Stimulated activated CD4-positive, alpha-beta T cell treated with anti-CD3 and anti-CD28 coated beads, TNF-alpha, amount 100 ng/mL, for 24 hours (primary cell): Measurements from ENCODE around the gene MROH8.

Experiments used
- DNase-seq, 3 experiments: peaks; one replicate each; pipeline ENCODE4 v3.0.0-alpha.2; 2020; ENCODE audit warnings: low read depth in 3 of 3

Gene MROH8

DNA sequence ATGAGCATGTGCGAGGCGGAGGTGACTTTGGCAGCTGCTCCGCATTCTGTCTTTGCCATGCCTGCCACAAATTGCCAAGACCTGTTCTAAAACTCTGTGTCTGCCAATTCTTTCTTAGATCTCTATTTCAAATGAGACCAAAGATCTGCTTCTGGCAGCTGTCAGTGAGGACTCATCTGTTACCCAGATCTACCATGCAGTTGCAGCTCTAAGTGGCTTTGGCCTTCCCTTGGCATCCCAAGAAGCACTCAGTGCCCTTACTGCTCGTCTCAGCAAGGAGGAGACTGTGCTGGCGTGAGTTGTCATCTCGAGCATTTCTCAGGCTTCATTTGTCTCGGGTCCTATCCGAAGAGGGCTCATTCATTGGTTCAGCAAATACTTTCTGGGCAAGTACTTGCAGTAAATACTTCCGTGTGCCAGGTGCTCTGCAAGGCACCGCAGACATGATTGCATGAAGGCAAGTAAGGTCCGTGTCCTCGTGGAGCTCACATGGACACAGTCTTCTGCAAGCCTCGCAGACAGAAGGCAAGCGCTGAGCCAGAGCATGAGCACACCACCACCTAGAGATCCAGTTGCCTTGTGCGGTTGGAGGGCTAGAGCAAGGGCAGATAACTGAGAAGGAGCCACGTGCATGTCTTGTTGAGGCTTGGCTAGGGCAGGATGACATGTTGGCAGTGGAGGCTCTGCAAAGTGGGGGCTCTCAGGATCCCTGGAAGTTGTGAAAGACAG lies 19.7 kb upstream of the MROH8 start:
- no peak for DNase-seq

DNA sequence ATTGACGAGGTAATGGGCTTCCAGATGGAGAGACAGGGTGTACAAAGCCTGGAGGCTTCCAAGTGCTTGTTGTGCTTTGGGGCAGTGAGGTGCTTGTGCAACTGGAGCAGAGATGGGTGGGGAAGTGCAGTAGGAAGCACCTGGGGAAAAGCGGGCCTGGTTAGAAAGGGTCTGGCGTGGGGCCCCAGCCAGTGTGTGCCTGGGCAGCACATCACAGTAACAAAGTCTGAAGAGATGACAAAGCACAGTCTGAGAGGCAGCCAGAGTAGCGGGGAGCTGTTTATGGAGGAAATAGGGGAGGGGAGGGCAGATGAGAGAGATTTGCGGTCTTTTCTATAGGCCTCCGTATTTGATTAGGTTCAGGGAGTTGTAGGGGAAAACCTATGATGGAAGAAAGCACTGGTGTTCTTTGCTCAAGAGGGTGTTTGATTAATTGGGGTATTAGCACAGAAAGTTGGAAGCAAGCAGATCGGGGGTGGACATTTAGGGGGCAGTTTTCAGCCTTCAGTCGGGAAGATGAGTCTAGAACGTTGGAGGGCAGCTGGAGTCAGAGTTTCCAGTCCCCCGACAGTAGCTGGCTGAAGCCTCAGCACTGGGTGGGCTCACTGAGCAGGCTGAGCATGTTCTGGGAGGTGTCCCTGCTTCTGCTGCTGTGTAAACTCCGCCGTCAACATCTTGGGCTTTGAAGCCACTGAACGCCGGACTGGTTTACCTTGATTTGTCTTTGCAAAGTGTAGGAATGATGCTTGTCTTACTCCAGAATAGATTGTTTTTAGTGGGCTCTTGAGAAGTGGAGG lies 15.5 kb upstream of the MROH8 start:
- DNase-seq: no peak

DNA sequence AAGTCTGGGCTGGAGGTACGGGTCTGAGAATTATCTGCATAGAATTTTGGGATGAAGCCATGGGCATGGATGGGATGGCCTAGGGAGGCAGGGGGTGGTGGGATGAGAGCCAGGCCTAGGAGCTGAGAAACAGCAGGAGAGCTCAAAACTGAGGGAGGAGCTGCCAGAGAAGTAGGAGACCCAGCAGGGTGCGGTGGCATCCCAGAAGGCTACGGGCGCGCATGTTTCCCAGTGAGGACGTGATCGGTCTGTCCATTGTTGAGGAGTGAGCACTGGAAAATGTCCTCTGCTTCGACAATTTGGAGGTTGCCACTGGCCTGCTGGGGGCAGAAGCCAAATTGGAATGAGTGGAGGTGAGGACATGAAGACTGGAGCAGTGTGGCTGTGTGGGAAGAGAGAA lies 14.5 kb upstream of the MROH8 start:
- no peak for DNase-seq

DNA sequence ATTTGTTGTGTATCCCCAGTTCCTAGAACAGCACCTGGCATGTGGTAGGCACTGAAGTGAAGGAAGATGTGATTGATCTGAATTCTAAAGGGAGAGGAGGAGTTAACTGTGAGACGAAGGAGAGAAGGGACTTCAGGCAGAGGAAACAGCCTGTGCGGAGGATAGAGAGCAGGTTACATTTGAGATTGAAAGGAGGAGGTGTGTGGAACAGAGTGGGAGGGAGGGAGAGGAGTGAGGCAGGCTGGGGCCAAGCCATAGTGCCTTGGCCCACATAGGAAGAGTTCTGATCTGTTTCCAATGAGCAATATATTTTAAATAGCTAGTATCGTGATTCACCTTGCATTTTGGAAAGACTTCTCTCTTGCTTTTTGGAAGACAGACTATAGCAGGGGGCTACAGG lies 13.9 kb upstream of the MROH8 start:
- DNase-seq: no peak

DNA sequence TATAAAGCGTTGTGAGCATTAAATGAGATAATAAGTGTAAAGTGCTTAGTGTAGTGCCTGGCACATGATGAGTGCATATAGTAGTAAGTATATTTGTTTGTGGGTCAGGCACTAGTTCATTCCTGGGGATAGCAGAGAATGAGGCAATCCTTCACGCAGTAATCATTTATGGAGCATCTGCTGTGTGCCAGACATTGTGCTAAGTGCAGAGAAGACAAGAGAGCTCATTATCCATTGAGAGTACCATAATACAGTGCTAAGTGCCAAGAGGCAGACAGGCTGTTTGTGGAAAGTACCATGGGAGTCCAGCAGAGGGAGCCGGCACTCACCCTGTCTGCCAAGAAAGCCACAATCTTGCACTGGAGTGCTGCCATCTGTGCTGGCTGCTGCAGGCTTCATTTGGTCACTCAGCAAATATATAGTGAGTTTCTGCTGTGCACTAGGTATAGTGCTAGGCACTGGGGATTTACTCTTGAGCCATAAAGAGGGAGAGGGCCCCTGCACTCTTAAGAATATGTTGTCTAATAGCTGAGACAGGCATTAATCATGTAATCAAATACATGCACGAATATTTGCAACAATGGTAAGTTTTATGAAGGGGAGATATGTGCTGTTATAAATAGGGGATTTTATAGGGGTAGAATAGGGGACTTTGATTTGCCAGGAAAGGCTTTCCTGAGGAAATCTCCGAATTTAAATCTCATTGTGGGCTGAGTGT lies 12.9 kb upstream of the MROH8 start:
- DNase-seq: peak; percentile 34 to 67 (median 40)

DNA sequence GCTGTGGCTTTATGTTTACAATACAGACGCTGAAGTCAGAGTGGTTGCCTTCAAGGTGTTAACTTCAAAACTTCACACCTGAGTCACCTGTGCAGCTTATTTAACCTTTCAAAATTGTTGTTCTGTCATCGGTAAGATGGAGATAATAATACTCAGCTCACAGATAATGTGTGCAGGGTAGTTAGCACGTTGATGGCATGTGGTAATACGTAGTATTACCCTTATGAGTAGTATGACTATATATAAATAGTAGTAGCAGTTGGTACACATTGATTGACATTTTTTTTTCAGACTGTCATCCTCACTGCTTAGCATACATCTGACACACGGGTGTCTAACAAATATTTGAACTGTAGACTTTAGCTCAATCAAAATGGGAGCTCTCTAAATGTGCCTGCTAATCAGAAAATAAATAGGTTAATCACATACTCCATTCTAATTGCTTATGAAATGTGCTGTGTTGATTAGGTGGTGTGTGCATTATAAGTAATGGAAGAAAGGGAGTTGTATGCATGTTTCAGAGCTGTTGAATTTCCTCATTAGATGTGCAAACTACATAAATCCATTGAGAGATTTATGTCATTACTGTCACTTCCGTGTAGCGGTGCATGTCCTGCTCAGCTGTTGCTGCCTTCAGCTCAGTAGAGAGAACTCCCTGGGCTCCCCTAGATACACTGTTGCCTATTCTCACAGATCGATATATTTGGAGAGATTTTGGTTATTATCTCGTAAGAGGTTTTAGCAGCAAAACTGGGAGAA lies 11.2 kb upstream of the MROH8 start:
- no peak for DNase-seq

DNA sequence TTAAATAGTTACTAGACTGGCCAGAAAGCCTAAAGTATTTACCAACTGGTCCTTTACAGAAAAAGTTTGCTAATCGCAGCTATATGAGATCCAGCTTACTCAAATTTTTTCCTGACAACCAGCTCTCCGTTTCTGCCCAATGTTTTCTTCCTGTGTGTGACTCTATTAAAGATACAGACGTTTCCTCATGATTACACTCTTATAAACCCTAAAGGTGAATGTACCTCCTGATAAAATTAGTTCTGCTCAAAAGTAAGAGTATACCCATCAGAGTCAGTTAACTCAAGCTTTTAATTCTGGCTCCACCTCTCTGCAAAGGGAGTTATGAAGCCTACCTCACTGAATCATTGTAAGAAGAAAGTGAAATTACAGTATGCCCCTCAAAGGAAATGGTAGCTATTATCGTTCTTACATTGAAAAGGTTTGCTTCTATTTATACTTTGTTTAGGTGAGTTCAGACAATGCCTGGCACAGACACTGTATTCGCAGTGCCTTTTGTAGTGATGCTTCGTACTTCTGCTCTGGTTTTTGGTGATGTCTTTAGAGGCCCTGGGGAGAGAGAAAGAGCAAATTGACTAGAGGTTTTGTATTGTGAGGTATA lies 10.2 kb upstream of the MROH8 start:
- DNase-seq: no peak

DNA sequence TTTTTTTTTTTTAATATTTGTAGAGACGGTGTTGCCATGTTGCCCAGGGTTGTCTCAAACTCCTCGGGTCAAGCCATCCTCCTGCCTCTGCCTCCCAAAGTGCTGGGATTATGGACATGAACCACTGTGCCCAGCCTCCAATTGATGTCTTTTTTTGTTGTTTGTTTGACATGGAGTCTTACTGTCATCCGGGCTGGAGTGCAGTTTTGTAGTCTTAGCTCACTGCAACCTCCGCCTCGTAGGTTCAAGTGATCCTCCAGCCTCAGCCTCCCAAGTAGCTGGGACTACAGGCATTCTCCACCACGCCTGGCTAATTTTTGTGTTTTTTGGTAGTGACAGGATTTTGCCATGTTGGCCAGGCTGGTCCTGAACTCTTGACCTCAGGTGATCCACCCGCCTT lies 9.4 kb upstream of the MROH8 start:
- no peak for DNase-seq

DNA sequence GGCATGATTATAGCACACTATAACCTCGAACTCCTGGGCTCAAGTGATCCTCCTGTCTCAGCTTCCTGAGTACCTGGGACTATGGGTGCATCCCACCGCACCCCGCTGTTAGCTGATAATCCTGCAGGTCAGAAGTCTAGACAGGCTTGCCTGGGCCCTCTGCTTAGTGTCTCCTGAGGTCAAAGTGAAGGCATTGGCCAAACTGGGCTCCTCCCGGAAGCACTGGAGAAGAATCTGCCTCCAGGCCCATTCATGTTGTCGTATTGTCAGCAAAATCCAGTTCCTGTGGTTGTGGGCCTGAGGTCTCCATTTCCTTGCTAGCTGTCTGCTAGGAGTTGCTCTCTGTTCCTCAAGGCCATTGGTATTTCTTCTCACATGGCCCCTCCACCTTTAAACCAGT lies 6.3 kb upstream of the MROH8 start:
- DNase-seq: no peak

DNA sequence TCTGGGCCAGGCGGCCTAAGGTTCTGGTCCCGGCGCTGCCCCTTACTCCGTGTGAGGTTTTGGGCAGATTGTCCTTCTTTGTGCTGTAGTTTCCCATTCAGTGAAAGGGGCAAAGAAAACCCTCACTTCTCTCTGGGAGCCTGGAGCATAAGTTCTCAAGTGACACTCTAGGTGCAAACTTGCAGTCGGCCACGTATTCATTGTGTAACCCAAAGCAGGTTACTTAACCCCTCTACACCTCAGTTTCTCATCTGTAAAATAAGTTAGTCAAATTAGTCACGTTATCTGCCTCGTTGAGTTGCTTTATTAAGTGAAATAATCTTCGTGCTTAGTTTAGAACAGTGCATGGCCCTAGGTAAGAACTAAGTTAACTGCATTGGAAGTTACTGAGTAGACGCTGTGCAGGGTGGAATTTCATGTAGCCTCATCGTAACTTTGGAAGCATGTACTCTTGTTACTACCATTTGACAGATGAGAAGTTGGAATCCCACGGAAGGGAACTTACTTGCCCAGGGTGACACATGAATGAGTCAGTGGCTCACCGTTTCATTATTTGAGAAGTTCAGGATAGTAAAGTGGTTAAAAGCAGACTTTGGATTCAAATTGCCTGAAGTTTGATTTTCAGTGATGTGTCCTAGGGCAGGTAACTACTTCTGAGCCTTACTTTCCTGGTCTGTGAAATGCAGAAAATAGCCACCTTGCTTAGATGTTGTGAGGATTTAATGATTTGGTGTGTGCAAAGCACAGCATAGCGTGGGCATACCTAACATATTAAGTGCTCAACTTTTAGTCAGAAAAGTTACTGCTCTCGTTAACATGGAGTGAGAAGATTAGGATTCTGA lies 556 bp upstream of the MROH8 start:
- no peak for DNase-seq

DNA sequence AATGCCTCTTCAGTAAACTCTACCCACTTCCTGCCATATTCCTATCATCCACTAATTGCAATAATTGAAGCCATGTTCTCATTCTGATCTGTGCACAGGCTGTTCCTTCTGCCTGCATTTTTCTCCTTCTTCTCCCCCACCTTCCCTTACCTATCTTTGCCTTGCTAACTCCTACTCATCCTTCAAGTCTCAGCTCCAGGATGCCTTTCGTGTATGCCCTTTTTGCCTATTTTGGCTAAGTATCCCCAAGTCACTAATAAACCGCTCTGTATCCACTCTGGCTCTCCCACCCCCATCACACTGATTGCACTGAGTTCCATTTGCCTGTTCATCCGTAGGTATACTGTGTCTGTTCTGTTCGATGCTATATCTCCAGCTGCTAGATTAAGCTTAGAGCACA lies 6.5 kb downstream of the MROH8 start:
- DNase-seq: no peak

DNA sequence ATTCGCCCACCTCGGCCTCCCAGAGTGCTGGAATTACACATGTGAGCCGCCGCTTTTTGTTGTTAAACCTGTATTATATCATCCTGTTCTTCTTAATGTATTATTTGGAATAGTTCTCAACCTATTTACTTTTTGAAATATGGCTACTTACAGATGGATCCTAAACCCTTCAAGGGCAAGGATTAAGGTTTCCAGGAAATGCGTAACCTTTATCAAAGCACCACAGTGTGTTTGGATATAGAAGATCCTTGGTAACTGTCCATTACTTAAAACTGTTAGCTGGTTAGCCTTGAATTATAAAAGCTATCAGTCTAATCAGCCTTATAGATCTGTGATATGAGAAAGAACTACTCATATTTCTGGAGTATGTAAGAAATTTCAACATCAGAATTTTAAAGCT lies 12.5 kb downstream of the MROH8 start:
- DNase-seq: no peak

DNA sequence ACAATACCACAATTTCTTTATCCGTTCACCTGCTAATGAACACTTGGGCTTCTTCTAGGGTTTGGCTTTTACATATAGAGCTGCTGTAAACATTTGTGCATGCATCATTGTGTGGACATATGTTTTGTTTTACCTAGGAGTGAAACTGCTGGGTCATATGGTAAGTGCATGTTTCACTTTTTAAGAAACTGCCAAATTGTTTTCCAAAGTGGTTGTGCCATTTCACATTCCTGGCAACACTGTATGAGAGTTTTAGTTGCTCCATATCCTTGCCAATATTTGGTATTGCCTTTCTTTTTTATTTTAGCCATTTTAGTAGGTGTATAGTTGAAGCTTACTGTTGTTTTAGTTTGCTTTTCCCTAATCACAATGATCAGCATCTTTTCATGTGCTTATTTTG lies 14.3 kb downstream of the MROH8 start:
- no peak for DNase-seq

DNA sequence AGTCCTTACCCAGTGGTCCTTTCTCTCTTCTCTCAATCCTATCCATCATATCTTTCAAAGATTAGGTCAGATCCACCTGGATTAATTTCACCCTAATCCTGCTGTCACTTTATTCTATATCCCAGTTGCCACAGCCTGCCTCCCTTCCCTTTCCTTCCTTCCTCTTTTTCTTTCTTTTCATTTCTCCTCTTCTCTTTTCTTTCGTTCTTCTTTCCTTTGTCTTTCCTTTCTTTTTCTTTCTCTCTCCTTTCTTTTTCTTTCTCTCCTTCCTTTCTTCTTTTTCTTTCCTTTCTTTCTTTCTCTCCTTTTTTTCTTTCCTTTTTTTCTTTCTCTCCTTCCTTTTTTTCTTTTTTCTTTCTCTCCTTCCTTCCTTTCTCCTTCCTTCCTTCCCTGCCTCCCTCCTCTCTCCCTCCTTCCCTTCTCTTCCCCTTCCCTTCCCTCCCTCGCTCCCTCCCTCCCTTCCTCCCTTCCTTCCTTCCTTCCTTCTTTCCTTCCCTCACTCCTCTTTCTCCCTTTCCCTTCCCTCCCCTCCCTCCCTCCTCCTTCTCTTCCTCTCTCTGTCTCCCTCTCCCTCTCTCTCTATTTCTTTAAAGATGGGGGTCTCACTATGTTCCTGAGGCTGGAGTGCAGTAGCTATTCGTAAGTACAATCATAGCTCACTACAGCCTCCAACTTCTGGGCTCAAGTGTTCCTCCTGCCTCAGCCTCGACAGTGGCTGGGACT lies 15.4 kb downstream of the MROH8 start:
- no peak for DNase-seq

DNA sequence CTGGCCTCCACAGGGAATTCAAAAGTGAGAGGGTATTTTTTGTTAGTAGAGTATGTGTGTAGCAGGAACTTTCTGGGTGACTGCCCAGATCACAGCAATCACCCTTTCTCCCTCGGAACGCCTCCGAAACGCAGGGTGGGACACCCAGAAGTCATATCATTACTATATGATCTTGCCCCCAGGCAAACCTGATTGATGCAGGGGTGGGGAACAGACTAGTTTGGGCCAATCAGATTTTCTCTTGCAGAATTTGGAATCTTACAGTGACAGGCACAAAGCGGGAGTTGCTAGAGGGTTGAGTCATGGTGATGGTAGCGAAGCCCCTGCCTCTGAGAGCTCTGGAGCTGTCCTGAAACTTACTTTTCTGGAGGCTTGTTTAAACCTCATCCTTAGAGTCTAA lies 16.7 kb downstream of the MROH8 start:
- no peak for DNase-seq

DNA sequence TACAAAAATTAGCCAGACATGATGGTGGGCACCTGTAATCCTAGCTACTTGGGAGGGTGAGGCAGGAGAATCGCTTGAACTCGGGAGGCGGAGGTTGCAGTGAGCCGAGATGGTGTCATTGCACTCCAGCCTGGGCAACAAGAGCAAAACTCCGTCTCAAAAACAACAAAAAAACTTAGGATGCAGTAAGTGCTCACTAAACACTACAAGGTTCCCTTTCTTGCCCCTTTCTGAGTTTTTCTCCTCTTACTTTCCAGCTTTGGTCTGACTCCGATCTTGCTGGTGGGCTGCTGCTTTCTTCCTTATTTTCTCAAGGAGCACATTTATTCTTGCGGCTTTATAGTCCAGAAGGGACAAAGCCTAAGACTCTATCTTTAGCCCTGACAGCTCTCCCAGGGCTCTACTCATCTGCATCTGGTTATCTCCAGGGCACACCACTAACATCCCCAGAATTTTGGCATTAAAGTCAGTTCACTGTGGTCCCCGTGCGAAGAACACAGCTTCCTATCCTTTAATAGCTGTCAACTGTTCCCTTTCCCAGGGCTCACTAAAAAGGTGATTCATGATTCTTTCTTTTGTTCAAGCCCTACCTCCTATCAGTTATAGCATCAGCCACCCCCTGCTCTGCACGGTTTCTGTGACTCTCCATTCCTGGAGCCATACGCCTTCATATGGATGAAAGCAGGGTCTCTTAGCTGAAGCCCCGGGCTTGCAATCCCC lies 17.4 kb downstream of the MROH8 start:
- no peak for DNase-seq

DNA sequence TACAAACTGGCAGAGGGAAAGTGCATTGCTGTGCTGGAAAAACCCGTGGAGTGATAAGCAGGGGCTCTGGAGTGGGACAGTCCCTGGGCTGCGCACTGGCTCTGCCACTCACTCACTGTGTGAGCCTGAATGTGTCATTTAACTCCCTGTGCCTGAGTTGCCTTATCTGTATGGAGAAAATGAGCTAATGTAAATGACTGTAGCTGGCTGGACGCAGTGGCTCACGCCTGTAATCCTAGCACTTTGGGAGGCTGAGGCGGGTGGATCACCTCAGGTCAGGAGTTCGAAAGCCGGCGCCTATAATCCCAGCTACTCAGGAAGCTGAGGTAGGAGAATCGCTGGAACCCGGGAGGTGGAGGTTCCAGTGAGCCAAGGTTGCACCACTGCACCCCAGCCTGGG lies 18.7 kb downstream of the MROH8 start:
- no peak for DNase-seq

DNA sequence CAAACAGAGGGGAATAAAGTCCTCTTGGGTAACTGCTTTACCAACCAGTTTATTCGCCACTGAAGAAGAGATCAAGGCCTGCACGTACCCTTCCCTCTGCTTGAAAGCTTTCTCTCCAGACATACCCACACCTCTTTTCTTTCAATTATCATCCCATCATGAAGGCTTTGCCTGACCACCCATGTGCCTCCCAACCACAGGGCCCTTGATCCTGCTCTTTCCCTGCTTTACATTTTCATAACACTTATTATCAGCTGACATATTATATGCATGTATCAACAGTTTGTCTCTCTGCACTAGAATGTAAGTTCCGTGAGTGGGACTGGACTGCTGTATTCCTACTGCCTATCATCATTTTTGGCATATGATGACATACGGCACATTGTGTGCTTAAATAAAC lies 21.1 kb downstream of the MROH8 start:
- DNase-seq: no peak

DNA sequence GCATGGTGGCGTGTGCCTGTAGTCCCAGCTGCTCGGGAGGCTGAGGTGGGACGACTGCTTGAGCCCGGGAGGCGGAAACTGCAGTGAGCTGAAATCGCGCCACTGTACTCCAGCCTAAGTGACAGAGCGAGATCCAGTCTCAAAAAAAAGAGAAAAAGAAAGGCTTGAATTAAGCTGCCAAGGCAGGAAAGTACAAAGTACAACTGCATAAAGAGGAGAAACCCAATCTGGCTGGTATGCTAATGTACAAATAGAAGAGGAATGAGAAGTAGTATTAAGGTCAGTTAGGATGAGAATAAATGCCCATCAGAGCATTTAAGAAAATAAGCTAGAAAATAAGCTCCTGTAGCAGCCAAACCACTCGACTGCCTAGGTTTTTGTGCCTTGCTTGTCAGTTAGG lies 23.4 kb downstream of the MROH8 start:
- DNase-seq: no peak
